ENCODE data around the gene DDX51. TPM values are rescaled to one million over a fixed set of nuclear protein-coding genes. Genes with fewer than 3 reads are reported as not detected.

The DDX51 gene
- total RNA-seq, 1 experiment from 2014 or later: 29.3 TPM

DNA sequence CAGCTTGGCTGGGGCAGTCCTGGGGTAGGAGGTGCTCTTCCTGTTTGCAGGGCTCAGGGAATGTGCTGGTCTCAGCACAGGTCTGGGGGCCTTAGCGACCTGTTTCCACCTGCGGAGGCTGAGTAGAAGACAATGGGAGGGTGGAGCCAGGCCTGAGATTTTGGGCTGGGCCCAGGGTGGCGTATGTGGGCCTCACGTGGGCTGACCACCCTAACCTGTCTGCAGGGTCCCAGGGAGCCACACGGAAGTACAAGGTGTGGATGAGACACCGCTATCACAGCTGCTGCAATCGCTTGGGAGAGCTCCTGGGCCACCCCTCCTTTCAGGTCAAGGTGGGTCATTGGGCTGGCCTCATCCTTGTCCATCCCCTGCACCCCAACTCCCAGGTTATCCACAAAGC is 1.2 kb upstream of the DDX51 start:
- DNase-seq (ENCODE audit: low read depth, low spot score): no peak
- POLR2A ChIA-PET: no interaction called here
- intact Hi-C loops (cut with micrococcal nuclease; ENCODE audit: unreplicated experiment): no loop called here
- TF ChIP-seq, protein P1, sequence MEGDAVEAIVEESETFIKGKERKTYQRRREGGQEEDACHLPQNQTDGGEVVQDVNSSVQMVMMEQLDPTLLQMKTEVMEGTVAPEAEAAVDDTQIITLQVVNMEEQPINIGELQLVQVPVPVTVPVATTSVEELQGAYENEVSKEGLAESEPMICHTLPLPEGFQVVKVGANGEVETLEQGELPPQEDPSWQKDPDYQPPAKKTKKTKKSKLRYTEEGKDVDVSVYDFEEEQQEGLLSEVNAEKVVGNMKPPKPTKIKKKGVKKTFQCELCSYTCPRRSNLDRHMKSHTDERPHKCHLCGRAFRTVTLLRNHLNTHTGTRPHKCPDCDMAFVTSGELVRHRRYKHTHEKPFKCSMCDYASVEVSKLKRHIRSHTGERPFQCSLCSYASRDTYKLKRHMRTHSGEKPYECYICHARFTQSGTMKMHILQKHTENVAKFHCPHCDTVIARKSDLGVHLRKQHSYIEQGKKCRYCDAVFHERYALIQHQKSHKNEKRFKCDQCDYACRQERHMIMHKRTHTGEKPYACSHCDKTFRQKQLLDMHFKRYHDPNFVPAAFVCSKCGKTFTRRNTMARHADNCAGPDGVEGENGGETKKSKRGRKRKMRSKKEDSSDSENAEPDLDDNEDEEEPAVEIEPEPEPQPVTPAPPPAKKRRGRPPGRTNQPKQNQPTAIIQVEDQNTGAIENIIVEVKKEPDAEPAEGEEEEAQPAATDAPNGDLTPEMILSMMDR (IDR thresholded peaks at IDR 0.05): no peak
- TF ChIP-seq TCF7L2 (IDR thresholded peaks at IDR 0.05; ENCODE audit: low read depth, low read length) (no peak), SIN3A (IDR thresholded peaks at IDR 0.05; ENCODE audit: borderline replicate concordance, insufficient read depth, low read depth, low read length) (no peak), POLR2AphosphoS5 (IDR thresholded peaks at IDR 0.05; ENCODE audit: low read depth, low read length) (no peak)
- TF ChIP-seq, protein P2, sequence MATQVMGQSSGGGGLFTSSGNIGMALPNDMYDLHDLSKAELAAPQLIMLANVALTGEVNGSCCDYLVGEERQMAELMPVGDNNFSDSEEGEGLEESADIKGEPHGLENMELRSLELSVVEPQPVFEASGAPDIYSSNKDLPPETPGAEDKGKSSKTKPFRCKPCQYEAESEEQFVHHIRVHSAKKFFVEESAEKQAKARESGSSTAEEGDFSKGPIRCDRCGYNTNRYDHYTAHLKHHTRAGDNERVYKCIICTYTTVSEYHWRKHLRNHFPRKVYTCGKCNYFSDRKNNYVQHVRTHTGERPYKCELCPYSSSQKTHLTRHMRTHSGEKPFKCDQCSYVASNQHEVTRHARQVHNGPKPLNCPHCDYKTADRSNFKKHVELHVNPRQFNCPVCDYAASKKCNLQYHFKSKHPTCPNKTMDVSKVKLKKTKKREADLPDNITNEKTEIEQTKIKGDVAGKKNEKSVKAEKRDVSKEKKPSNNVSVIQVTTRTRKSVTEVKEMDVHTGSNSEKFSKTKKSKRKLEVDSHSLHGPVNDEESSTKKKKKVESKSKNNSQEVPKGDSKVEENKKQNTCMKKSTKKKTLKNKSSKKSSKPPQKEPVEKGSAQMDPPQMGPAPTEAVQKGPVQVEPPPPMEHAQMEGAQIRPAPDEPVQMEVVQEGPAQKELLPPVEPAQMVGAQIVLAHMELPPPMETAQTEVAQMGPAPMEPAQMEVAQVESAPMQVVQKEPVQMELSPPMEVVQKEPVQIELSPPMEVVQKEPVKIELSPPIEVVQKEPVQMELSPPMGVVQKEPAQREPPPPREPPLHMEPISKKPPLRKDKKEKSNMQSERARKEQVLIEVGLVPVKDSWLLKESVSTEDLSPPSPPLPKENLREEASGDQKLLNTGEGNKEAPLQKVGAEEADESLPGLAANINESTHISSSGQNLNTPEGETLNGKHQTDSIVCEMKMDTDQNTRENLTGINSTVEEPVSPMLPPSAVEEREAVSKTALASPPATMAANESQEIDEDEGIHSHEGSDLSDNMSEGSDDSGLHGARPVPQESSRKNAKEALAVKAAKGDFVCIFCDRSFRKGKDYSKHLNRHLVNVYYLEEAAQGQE (IDR thresholded peaks at IDR 0.05; ENCODE audit: insufficient read depth in 1 of 2, low read depth in 2 of 2, low read length in 1 of 2): no peak
- CTCF ChIA-PET: interaction anchor here (0.6 kb wide), 1 partner anchor 352 kb away, joined by 6 read pairs; no protein-coding TSS in a partner anchor
- in situ Hi-C loops (cut with HindIII; ENCODE audit: low pct_unique_long_range_greater_than_20kb, low sequenced_read_pairs): no loop called here
- no peak for ATAC-seq
- H3K27ac ChIP-seq (ENCODE audit: low read length): peak overlapping the region; percentile 72; the same call in 1 of the 2 replicates
- H3K36me3 ChIP-seq (ENCODE audit: control insufficient read depth, insufficient read depth, low read length): 0 out of 2 replicates have a peak, but pooled peaks cover 5% of the 10 kb centered on the region
- H3K9me3 ChIP-seq (ENCODE audit: control insufficient read depth, insufficient read depth, low read depth, low read length): no peaks in the 10 kb centered on the region
- H3K27me3 ChIP-seq (ENCODE audit: control insufficient read depth, insufficient read depth, low read length): no peaks in the 10 kb centered on the region
- no TSS peak for BruUV-seq (replicated peaks)
- H3K4me3 ChIP-seq (ENCODE audit: low read depth in 2 of 2, low read length in 2 of 2): peak overlapping the region; percentile 74 to 83
- peaks cover 10% of the 10 kb centered on the region; the same call in 1 of the 2 replicates for H3K4me1 ChIP-seq (ENCODE audit: control insufficient read depth, insufficient read depth, low read length)

DNA sequence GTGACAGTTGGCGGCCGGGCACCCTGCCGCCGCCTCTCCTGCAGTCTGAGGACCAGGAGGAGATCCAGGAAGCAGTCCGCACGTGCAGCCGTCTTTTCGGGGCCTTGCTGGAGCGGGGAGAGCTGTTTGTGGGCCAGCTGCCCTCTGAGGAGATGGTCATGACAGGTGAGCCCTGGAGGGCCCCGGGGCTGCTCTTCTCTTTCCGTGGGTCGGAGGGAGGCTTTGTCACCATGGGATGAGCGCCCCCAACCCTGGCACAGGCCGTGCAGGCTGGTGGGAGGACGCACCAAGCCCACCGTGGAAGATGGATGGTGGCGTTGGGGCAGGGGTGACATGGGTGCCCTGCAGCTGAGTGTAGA is 670 bp upstream of the DDX51 start:
- DNase-seq (ENCODE audit: low read depth, low spot score) (no peak), ATAC-seq (peak; percentile 10; the same call in 1 of the 2 replicates)
- intact Hi-C loops (cut with micrococcal nuclease; ENCODE audit: unreplicated experiment): no loop called here
- peak overlapping the region; percentile 72 for H3K27ac ChIP-seq (ENCODE audit: low read length)
- POLR2A ChIA-PET: no interaction called here
- no peaks in the 10 kb centered on the region for H3K27me3 ChIP-seq (ENCODE audit: control insufficient read depth, insufficient read depth, low read length)
- CTCF ChIA-PET: interaction anchor here (0.6 kb wide), 1 partner anchor 353 kb away, joined by 6 read pairs; no protein-coding TSS in a partner anchor
- in situ Hi-C loops (cut with HindIII; ENCODE audit: low pct_unique_long_range_greater_than_20kb, low sequenced_read_pairs): no loop called here
- TF ChIP-seq TCF7L2 (IDR thresholded peaks at IDR 0.05; ENCODE audit: low read depth, low read length) (no peak), SIN3A (IDR thresholded peaks at IDR 0.05; ENCODE audit: borderline replicate concordance, insufficient read depth, low read depth, low read length) (no peak), POLR2AphosphoS5 (IDR thresholded peaks at IDR 0.05; ENCODE audit: low read depth, low read length) (no peak)
- TF ChIP-seq, protein P2 (IDR thresholded peaks at IDR 0.05; ENCODE audit: insufficient read depth in 1 of 2, low read depth in 2 of 2, low read length in 1 of 2): no peak
- TF ChIP-seq, protein P1 (IDR thresholded peaks at IDR 0.05): no peak
- peaks cover 10% of the 10 kb centered on the region; the same call in 1 of the 2 replicates for H3K4me1 ChIP-seq (ENCODE audit: control insufficient read depth, insufficient read depth, low read length)
- H3K36me3 ChIP-seq (ENCODE audit: control insufficient read depth, insufficient read depth, low read length): 0 out of 2 replicates have a peak, but pooled peaks cover 5% of the 10 kb centered on the region
- no peaks in the 10 kb centered on the region for H3K9me3 ChIP-seq (ENCODE audit: control insufficient read depth, insufficient read depth, low read depth, low read length)
- peak overlapping the region; percentile 74 to 83 for H3K4me3 ChIP-seq (ENCODE audit: low read depth in 2 of 2, low read length in 2 of 2)
- TSS peak; percentile 85 for BruUV-seq (replicated peaks)

Data from Panc1 (cell line).